Measurements from ENCODE around the gene SNCA.

DNA sequence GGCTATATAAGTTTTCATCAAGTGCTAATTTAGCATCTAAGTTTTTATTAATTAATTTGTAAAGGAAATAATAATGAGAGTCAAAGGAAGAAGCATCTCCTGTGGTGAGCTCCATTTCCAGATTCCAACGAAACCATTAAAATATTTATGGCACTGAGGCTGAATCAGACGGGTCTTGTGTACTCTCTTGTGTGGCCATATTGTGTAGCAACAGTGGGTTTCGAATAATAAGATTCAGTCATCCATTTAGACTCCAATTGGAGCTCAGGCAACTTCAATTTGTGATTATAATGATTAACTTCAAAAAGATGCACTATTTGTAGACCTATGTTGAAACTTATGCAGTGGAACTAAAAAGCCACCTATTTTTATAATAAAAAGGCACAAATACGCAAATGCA is 82.4 kb downstream of the SNCA start:
- TF ChIP-seq, protein P1, sequence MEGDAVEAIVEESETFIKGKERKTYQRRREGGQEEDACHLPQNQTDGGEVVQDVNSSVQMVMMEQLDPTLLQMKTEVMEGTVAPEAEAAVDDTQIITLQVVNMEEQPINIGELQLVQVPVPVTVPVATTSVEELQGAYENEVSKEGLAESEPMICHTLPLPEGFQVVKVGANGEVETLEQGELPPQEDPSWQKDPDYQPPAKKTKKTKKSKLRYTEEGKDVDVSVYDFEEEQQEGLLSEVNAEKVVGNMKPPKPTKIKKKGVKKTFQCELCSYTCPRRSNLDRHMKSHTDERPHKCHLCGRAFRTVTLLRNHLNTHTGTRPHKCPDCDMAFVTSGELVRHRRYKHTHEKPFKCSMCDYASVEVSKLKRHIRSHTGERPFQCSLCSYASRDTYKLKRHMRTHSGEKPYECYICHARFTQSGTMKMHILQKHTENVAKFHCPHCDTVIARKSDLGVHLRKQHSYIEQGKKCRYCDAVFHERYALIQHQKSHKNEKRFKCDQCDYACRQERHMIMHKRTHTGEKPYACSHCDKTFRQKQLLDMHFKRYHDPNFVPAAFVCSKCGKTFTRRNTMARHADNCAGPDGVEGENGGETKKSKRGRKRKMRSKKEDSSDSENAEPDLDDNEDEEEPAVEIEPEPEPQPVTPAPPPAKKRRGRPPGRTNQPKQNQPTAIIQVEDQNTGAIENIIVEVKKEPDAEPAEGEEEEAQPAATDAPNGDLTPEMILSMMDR (conservative IDR thresholded peaks at IDR 0.05; ENCODE audit: low read depth, low read length), result no peak
- TF ChIP-seq EZH2 (IDR thresholded peaks at IDR 0.05; ENCODE audit: borderline replicate concordance, low read depth, low read length, poor library complexity, severe bottlenecking), result no peak

All from A673 (cell line).